ENCODE data around the gene RSRC1. TPM values are rescaled to one million over a fixed set of nuclear protein-coding genes. Genes with fewer than 3 reads are reported as not detected.
A peak's percentile ranks its signal among the peaks of the same experiment; 100 is the strongest.

RSRC1 gene
- total and polyA plus RNA-seq, 2 of the 13 experiments (the other 11 are each of a cell fraction or from before 2014, with no cell fraction given), result 4.9 to 63.0 TPM

- TF ChIP-seq HMGXB3 (CRISPR knock-in tag; IDR thresholded peaks at IDR 0.05; ENCODE audit: borderline replicate concordance) (no peak), ZSCAN21 (CRISPR knock-in tag; IDR thresholded peaks at IDR 0.05; ENCODE audit: borderline replicate concordance) (0 out of 2 replicates have a peak, but pooled peaks have one; percentile 31), AGO1 (IDR thresholded peaks at IDR 0.05; ENCODE audit: low read depth, low read length, poor library complexity, severe bottlenecking) (no peak), ZNF44 (CRISPR knock-in tag; IDR thresholded peaks at IDR 0.05) (no peak), PHF21A (CRISPR knock-in tag; IDR thresholded peaks at IDR 0.05) (peak; percentile 81; the same call in 1 of the 2 replicates), ZNF124 (CRISPR knock-in tag; IDR thresholded peaks at IDR 0.05) (peak; percentile 42; the same call in 1 of the 2 replicates), RNF219 (CRISPR knock-in tag; IDR thresholded peaks at IDR 0.05) (no peak), NFRKB (IDR thresholded peaks at IDR 0.05) (no peak), TBX2 (CRISPR knock-in tag; IDR thresholded peaks at IDR 0.05; ENCODE audit: borderline replicate concordance) (peak; percentile 94), UBTF (CRISPR knock-in tag; IDR thresholded peaks at IDR 0.05) (0 out of 2 replicates have a peak, but pooled peaks have one; percentile 39), ZNF749 (CRISPR knock-in tag; IDR thresholded peaks at IDR 0.05; ENCODE audit: borderline replicate concordance) (no peak), HCFC1 (IDR thresholded peaks at IDR 0.05; ENCODE audit: low read depth, low read length) (no peak), SOX5 (CRISPR knock-in tag; IDR thresholded peaks at IDR 0.05; ENCODE audit: borderline replicate concordance) (peak; percentile 88), RCOR2 (CRISPR knock-in tag; IDR thresholded peaks at IDR 0.05) (0 out of 2 replicates have a peak, but pooled peaks have one; percentile 69), EP300 (IDR thresholded peaks at IDR 0.05; ENCODE audit: low read depth in 2 of 2, low read length in 2 of 2) (peak; percentile 73 to 94; a peak in 3 of 4 replicates), EP300 (CRISPR knock-in tag; IDR thresholded peaks at IDR 0.05; ENCODE audit: borderline replicate concordance) (peak; percentile 78; the same call in 1 of the 2 replicates), MAFG (CRISPR knock-in tag; IDR thresholded peaks at IDR 0.05) (no peak), IRF1 (CRISPR knock-in tag; IDR thresholded peaks at IDR 0.05; ENCODE audit: low read depth) (no peak), ZNF607 (CRISPR knock-in tag; IDR thresholded peaks at IDR 0.05; ENCODE audit: borderline replicate concordance) (0 out of 2 replicates have a peak, but pooled peaks have one; percentile 35), KMT2A (CRISPR knock-in tag; IDR thresholded peaks at IDR 0.05) (peak; percentile 69; the same call in 1 of the 2 replicates), MIXL1 (CRISPR knock-in tag; IDR thresholded peaks at IDR 0.05) (peak; percentile 93), NR1H2 (CRISPR knock-in tag; IDR thresholded peaks at IDR 0.05; ENCODE audit: borderline replicate concordance, low read depth) (no peak)
Observed at GRCh38 chr3:158368271-158368670, 258.4 kb downstream of the RSRC1 start (continued).

Measured in HepG2 (cell line).